BLaER1 (cell line): Measurements from ENCODE around the gene HSBP1L1.

Experiments
- H3K27ac ChIP-seq: shearing (Covaris generic); formaldehyde crosslinking; 2 replicates; pipeline ENCODE4 v1.8.1; 2022
- H3K27me3 ChIP-seq: shearing (Covaris generic); formaldehyde crosslinking; 2 replicates; pipeline ENCODE4 v1.8.1; 2022
- H3K36me3 ChIP-seq: shearing (Covaris generic); formaldehyde crosslinking; 2 replicates; pipeline ENCODE4 v1.8.1; 2022
- H3K4me1 ChIP-seq: shearing (Covaris generic); formaldehyde crosslinking; 2 replicates; pipeline ENCODE4 v1.8.1; 2022
- H3K4me2 ChIP-seq: shearing (Covaris generic); formaldehyde crosslinking; 2 replicates; pipeline ENCODE4 v1.8.1; 2022
- H3K4me3 ChIP-seq: shearing (Covaris generic); formaldehyde crosslinking; 2 replicates; pipeline ENCODE4 v1.8.1; 2022
- H3K9ac ChIP-seq: shearing (Covaris generic); formaldehyde crosslinking; 2 replicates; pipeline ENCODE4 v1.8.1; 2022
- H3K9me3 ChIP-seq: shearing (Covaris generic); formaldehyde crosslinking; 2 replicates; pipeline ENCODE4 v1.8.1; 2022
- H4K20me1 ChIP-seq: shearing (Covaris generic); formaldehyde crosslinking; 2 replicates; pipeline ENCODE4 v1.8.1; 2022
- Cebpa-rat ChIP-seq: shearing (Covaris generic); IDR thresholded peaks from 2 replicates; pipeline ENCODE4 v1.8.1; 2022

The HSBP1L1 gene

GRCh38 chr18:79960921-79961526 is 3.4 kb upstream of the HSBP1L1 start:
- no peak overlapping the region for H3K27ac ChIP-seq
- H3K27me3 ChIP-seq, result no peaks in the 10 kb centered on the region
- H3K36me3 ChIP-seq, result no peaks in the 10 kb centered on the region
- no peaks in the 10 kb centered on the region for H3K9me3 ChIP-seq
- H3K4me2 ChIP-seq, result no peak overlapping the region
- H3K4me3 ChIP-seq, result no peak overlapping the region
- peaks cover 28% of the 10 kb centered on the region for H4K20me1 ChIP-seq
- no peak for TF ChIP-seq Cebpa-rat
- H3K9ac ChIP-seq, result no peak overlapping the region
- peaks cover 40% of the 10 kb centered on the region for H3K4me1 ChIP-seq

DNA sequence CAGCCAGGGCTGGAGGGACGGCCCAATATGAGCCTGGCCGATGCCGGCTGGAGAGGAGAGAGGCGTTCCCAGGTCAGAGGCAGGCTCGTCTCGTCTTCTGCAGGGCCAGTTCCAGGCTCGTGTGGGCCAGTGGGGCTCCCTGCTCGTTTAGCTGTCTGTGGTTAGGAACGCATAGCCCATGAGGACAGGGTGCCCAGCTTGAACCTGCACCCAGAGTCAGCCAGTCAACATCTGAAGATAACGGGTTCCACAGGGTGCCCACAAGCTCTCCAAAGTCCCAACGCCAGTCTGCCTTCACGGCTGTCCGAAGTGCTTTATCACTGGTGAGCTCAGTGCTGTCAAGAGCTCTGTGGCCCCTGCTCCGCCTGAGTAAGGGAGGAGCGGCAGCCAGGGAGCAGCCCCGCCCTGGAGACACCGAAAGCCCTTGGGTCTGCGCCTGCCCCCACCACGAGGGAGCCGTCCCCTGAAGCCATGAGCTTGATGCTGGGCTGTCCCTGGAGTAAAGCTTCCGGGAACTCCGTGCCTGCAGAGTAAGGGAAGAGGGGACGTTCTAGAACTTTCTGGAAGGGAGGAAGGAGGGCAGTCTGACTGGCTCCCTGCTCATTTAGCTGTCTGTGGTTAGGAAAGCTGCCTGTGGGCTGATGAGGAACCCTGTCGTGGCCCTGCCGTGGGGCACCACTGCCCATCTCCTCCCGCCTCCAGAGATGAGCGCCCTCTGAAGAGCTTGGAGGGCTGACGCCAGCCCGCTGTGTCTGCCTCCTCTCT is 2.7 kb upstream of the HSBP1L1 start:
- no peak overlapping the region for H3K4me3 ChIP-seq
- peaks cover 40% of the 10 kb centered on the region for H3K4me1 ChIP-seq

GRCh38 chr18:79962311-79962710 is 2.1 kb upstream of the HSBP1L1 start:
- H3K27me3 ChIP-seq, result no peaks in the 10 kb centered on the region
- H3K9me3 ChIP-seq, result no peaks in the 10 kb centered on the region
- H4K20me1 ChIP-seq, result peaks cover 36% of the 10 kb centered on the region
- no peak overlapping the region for H3K9ac ChIP-seq
- H3K4me3 ChIP-seq, result no peak overlapping the region
- H3K4me2 ChIP-seq, result peak overlapping the region; percentile 7; the same call in 1 of the 2 replicates
- TF ChIP-seq Cebpa-rat, result no peak
- H3K4me1 ChIP-seq, result peaks cover 40% of the 10 kb centered on the region
- no peaks in the 10 kb centered on the region for H3K36me3 ChIP-seq
- H3K27ac ChIP-seq, result no peak overlapping the region

More for the DNA sequence above, 2.7 kb upstream of the HSBP1L1 start:
- H4K20me1 ChIP-seq, result peaks cover 30% of the 10 kb centered on the region
- no peak for TF ChIP-seq Cebpa-rat
- H3K36me3 ChIP-seq, result no peaks in the 10 kb centered on the region
- H3K9ac ChIP-seq, result no peak overlapping the region
- H3K9me3 ChIP-seq, result no peaks in the 10 kb centered on the region
- no peaks in the 10 kb centered on the region for H3K27me3 ChIP-seq
- H3K27ac ChIP-seq, result no peak overlapping the region
- peak overlapping the region; percentile 7; the same call in 1 of the 2 replicates for H3K4me2 ChIP-seq

DNA sequence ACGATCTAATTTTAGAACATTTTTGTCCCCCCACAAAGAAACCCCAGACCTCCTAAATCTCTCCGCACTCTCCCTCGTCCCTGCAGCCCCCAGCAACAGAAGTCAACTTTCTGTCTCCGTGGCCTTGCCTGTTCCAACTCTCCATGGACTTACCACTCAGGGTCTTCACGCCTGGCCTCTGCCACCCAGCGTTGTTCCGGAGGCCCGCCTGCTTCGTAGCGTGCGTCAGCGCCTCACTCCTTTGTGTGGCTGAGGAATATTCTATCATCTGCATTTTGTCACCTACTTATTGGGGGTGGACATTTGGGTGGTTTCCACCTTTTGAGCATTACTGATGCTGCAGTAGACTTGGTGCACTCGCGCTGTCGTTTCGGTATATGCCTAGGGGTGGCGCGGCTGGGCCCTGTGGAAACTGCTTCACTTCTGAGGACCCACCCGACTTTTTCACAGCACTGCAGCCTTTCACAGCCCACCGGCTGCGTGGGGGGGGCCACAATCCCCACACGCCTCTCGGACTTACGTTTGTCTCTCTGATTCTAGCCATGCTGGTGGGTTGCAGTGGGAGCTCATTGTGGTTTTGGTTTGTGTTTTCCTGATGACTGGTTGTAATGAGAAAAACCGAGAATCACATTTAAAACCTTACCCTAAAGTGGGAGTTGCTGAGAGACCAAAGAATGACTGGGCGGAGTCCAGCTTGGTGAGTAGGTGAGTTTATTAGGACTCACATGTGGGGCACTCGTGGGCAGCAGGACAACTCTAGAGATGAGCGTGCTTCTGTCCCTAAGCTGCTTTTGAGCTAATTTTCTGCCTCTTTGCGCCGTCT is 1.4 kb upstream of the HSBP1L1 start:
- no peaks in the 10 kb centered on the region for H3K36me3 ChIP-seq
- no peaks in the 10 kb centered on the region for H3K27me3 ChIP-seq
- peaks cover 40% of the 10 kb centered on the region for H3K4me1 ChIP-seq
- no peaks in the 10 kb centered on the region for H3K9me3 ChIP-seq
- no peak overlapping the region for H3K27ac ChIP-seq
- H3K4me3 ChIP-seq, result no peak overlapping the region
- H3K4me2 ChIP-seq, result peak overlapping the region; percentile 97
- TF ChIP-seq Cebpa-rat, result no peak
- H4K20me1 ChIP-seq, result peaks cover 43% of the 10 kb centered on the region
- H3K9ac ChIP-seq, result peak overlapping the region; percentile 24; the same call in 1 of the 2 replicates

- H3K9me3 ChIP-seq, result no peaks in the 10 kb centered on the region
- H4K20me1 ChIP-seq, result peaks cover 50% of the 10 kb centered on the region
- H3K4me1 ChIP-seq, result peaks cover 40% of the 10 kb centered on the region
- TF ChIP-seq Cebpa-rat, result no peak
- H3K27me3 ChIP-seq, result no peaks in the 10 kb centered on the region
- H3K4me2 ChIP-seq, result peak overlapping the region; percentile 97
- H3K27ac ChIP-seq, result peak overlapping the region; percentile 77; the same call in 1 of the 2 replicates
- H3K4me3 ChIP-seq, result peak overlapping the region; percentile 72
- H3K36me3 ChIP-seq, result peaks cover 5% of the 10 kb centered on the region; the same call in 1 of the 2 replicates
- peak overlapping the region; percentile 81 for H3K9ac ChIP-seq
Measured at GRCh38 chr18:79963658-79964329, 649 bp upstream of the HSBP1L1 start.

DNA sequence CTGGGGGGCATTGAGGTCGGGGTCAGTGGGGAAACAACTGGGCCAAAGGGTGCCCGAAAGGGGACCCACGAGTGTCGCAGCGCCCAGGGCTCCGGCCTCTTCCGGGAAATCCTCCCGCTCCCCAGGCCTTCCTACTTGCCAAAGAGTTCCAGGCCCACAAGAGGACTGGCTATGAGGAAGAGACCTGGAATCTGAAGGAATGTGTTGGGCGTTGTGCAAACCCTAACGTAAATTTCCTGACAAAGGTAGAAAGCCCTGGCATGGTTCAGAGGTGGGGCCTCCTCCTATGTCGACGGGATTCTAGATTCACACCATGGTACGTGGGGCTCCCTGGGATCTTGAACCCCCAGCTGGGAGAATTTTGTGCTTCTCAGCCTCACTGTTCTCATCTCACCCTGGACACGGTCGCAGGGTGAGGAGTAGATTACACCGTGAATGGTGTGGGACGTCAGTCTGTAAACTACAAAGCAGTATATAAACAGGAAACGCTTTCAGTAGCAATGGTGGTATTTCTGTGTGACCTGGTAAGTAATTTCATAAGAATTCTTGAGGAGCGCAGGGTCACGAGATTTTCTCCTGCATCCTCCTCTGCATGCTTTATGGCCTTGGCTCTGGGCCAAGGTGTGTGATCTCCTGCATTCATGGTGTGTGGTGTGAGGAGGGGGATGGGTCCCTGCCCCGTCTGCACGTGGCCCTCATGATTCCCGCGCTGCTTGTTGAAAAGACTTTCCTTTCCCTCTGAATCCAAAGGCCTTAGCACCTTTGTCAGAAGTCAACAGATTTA is 868 bp downstream of the HSBP1L1 start:
- Histone ChIP-seq H3K27me3 (no peaks in the 10 kb centered on the region), H3K9ac (peak overlapping the region; percentile 81), H3K4me3 (peak overlapping the region; percentile 72), H3K4me2 (peak overlapping the region; percentile 97), H3K9me3 (no peaks in the 10 kb centered on the region), H4K20me1 (peaks cover 61% of the 10 kb centered on the region), H3K27ac (peak overlapping the region; percentile 77), H3K4me1 (peaks cover 40% of the 10 kb centered on the region), H3K36me3 (peaks cover 16% of the 10 kb centered on the region)
- no peak for TF ChIP-seq Cebpa-rat

- no peak overlapping the region for H3K9ac ChIP-seq
- H3K27ac ChIP-seq, result no peak overlapping the region
- peaks cover 68% of the 10 kb centered on the region for H3K36me3 ChIP-seq
- H3K4me1 ChIP-seq, result peaks cover 2% of the 10 kb centered on the region
- no peaks in the 10 kb centered on the region for H3K27me3 ChIP-seq
- no peaks in the 10 kb centered on the region for H3K9me3 ChIP-seq
- no peak for TF ChIP-seq Cebpa-rat
- H4K20me1 ChIP-seq, result peaks cover 88% of the 10 kb centered on the region
- no peak overlapping the region for H3K4me3 ChIP-seq
- H3K4me2 ChIP-seq, result no peak overlapping the region
Measured at GRCh38 chr18:79970419-79971133, 6.1 kb downstream of the HSBP1L1 start.

GRCh38 chr18:79971211-79971952 is 6.9 kb downstream of the HSBP1L1 start:
- Histone ChIP-seq H3K36me3 (peaks cover 76% of the 10 kb centered on the region), H3K4me1 (no peaks in the 10 kb centered on the region), H3K27me3 (no peaks in the 10 kb centered on the region), H3K4me3 (no peak overlapping the region), H4K20me1 (peaks cover 94% of the 10 kb centered on the region), H3K9ac (no peak overlapping the region), H3K9me3 (no peaks in the 10 kb centered on the region), H3K27ac (no peak overlapping the region), H3K4me2 (no peak overlapping the region)
- TF ChIP-seq Cebpa-rat, result no peak
